K562 (cell line): ENCODE results near the gene WRAP53. TPM values are rescaled to one million over a fixed set of nuclear protein-coding genes. Genes with fewer than 3 reads are reported as not detected.

ENCODE experiments used
- ARID4B ChIP-seq: sonication (generic); formaldehyde crosslinking; IDR thresholded peaks from 2 replicates; pipeline ENCODE4 v1.8.0; 2022; ENCODE audit warnings: mild to moderate bottlenecking, missing genetic modification reagents
- BCL6 ChIP-seq: fragments of 250-450 bp; sonication (Bioruptor Pico); IDR thresholded peaks from 2 replicates; pipeline ENCODE4 v1.4.0; 2020
- DPF2 ChIP-seq: fragments of 450-650 bp; IDR thresholded peaks from 2 replicates; pipeline ENCODE4 v1.6.1; 2016
- E2F4 ChIP-seq: sonication (generic); formaldehyde crosslinking; IDR thresholded peaks from 2 replicates; pipeline ENCODE4 v1.8.0; 2022; ENCODE audit warnings: mild to moderate bottlenecking, low read depth, missing genetic modification reagents
- EP300 ChIP-seq: IDR thresholded peaks from 2 replicates; pipeline ENCODE4 v1.6.1; 2012; ENCODE audit warnings: low read length, improper control_type of control experiment
- EP400 ChIP-seq: fragments of 450-650 bp; IDR thresholded peaks from 2 replicates; pipeline ENCODE4 v1.6.1; 2017; ENCODE audit warnings: antibody characterized with exemption, mild to moderate bottlenecking, moderate library complexity
- HDAC2 ChIP-seq: fragments of 450-650 bp; IDR thresholded peaks from 2 replicates; pipeline ENCODE4 v1.6.1; 2016; ENCODE audit warnings: mild to moderate bottlenecking
- HSF4 ChIP-seq: fragments of 250-450 bp; sonication (Bioruptor Pico); IDR thresholded peaks from 2 replicates; pipeline ENCODE4 v2.1.2; 2022; ENCODE audit warnings: mild to moderate bottlenecking, moderate library complexity, borderline replicate concordance
- LEF1 ChIP-seq: fragments of 450-650 bp; IDR thresholded peaks from 2 replicates; pipeline ENCODE4 v1.6.1; 2016; ENCODE audit warnings: mild to moderate bottlenecking
- NR2C2 ChIP-seq, 2 experiments: fragments of 200-800 bp in 1 of 2; sonication (Bioruptor generic) in 1 of 2; sonication (generic) in 1 of 2; formaldehyde crosslinking in 1 of 2; IDR thresholded peaks; 2 replicates each; pipeline versions ENCODE4 v1.6.1 to v1.8.0; 2016 to 2022; ENCODE audit warnings: mild to moderate bottlenecking in 1 of 2, missing compliant biosample characterization in 1 of 2, missing genetic modification characterization in 1 of 2, missing genetic modification reagents in 1 of 2
- RUNX1 ChIP-seq: sonication (generic); IDR thresholded peaks from 2 replicates; pipeline ENCODE4 v1.6.1; 2016; ENCODE audit warnings: antibody characterized with exemption, low read depth
- SRSF3 ChIP-seq: fragments of 200-400 bp; formaldehyde crosslinking; IDR thresholded peaks from 2 replicates; pipeline ENCODE4 v1.6.1; 2016; ENCODE audit warnings: mild to moderate bottlenecking, low read length, moderate library complexity; ENCODE audit not compliant: insufficient read depth
- TGIF2 ChIP-seq: sonication (generic); formaldehyde crosslinking; IDR thresholded peaks from 2 replicates; pipeline ENCODE4 v1.8.1; 2022; ENCODE audit warnings: mild to moderate bottlenecking, missing genetic modification reagents, moderate library complexity
- ZBTB9 ChIP-seq: fragments of 450-650 bp; formaldehyde crosslinking; IDR thresholded peaks from 2 replicates; pipeline ENCODE4 v1.4.0; 2020; ENCODE audit warnings: mild to moderate bottlenecking, moderate library complexity
- ZNF41 ChIP-seq: fragments of 250-450 bp; sonication (Bioruptor Pico); conservative IDR thresholded peaks from 2 replicates; pipeline ENCODE4 v1.4.0; 2020; ENCODE audit warnings: mild to moderate bottlenecking
- polyA plus RNA-seq, 8 experiments: library from polyadenylated mRNA; depleted of rRNA in 4 of 8; stranded (reverse) in 5 of 8; unstranded in 3 of 8; fragments of >200 nt; fragmentation: Nextera tagmentation in 2 of 8; fragmentation: Illumina TruSeq in 1 of 8; extraction: Ambion mirVana in 2 of 8; extraction: Trizol in 1 of 8; gene quantifications; 2 replicates each; pipeline versions ENCODE4 v1.2.1 to v1.2.3, GENCODE V29; 2011 to 2014; ENCODE audit warnings: inconsistent platforms in 1 of 8, missing spikeins in 1 of 8
- total RNA-seq, 7 experiments: library from RNA; depleted of rRNA in 6 of 7; stranded (reverse); fragments of >200 nt in 6 of 7; fragmentation: Illumina TruSeq in 2 of 7; extraction: Trizol in 2 of 7; gene quantifications; 2 replicates each; pipeline versions ENCODE4 v1.2.1 to v1.2.3, GENCODE V29; 2011 to 2021; ENCODE audit warnings: low replicate concordance in 1 of 7
- TF ChIP-seq, protein P1 (sequence below), 2 experiments: fragments of 450-650 bp; IDR thresholded peaks; 2 replicates each; pipeline ENCODE4 v1.6.1; 2016
- TF ChIP-seq, protein P2 (sequence below): sonication (generic); formaldehyde crosslinking; IDR thresholded peaks from 2 replicates; pipeline ENCODE4 v1.8.0; 2022; ENCODE audit warnings: missing genetic modification reagents, mild to moderate bottlenecking, borderline replicate concordance

The WRAP53 gene
- total and polyA plus RNA-seq, 9 of the 15 experiments (the other 6 are each of a cell fraction or from before 2014, with no cell fraction given): 0.72 to 18.2 (median 13.4) TPM

DNA sequence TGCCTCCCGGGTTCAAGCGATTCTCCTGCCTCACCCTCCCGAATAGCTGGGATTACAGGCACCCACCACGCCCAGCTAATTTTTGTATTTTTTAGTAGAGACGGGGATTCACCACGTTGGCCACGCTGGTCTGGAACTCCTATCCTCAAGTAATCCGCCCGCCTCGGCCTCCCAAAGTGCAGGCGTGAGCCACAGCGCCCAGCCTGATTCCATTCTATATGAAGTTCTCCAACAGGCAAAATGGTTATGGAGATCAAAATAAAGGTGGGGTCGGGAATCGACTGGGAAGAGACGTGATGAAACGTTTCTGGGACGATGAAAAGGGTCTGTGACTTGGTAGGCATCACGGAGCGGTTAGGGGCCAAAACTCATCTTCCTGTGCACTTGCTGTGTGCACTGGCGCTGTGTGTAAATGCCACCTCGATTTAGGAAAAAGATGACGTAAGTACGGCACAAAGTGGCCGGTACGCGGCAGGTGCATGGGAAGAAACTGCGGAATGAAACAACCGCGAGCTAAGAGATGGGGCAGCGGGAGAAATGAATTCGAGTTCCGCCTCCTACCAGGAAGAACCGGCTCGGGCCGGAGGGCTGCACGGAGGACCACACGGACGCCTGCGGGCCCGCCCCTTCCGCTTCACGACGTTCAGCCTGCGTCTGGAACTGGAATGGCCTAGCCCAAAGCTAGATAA lies 2.6 kb upstream of the WRAP53 start (continued):
- TF ChIP-seq EP300: peak; percentile 59
- TF ChIP-seq RUNX1: no peak
- TF ChIP-seq E2F4 (CRISPR knock-in tag): peak; percentile 80; the same call in 1 of the 2 replicates
- TF ChIP-seq, protein P1, sequence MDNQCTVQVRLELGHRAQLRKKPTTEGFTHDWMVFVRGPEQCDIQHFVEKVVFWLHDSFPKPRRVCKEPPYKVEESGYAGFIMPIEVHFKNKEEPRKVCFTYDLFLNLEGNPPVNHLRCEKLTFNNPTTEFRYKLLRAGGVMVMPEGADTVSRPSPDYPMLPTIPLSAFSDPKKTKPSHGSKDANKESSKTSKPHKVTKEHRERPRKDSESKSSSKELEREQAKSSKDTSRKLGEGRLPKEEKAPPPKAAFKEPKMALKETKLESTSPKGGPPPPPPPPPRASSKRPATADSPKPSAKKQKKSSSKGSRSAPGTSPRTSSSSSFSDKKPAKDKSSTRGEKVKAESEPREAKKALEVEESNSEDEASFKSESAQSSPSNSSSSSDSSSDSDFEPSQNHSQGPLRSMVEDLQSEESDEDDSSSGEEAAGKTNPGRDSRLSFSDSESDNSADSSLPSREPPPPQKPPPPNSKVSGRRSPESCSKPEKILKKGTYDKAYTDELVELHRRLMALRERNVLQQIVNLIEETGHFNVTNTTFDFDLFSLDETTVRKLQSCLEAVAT (IDR thresholded peaks at IDR 0.05): peak; percentile 74 to 92; a peak in 3 of 4 replicates
- TF ChIP-seq BCL6 (CRISPR knock-in tag): no peak
- TF ChIP-seq HDAC2: no peak; the same call in 1 of the 2 replicates
- no peak for TF ChIP-seq DPF2
- TF ChIP-seq ARID4B: peak; percentile 90
- 0 out of 2 replicates have a peak, but pooled peaks have one; percentile 43 for TF ChIP-seq NR2C2 (CRISPR knock-in tag; IDR thresholded peaks at IDR 0.05)
- peak; percentile 44; the same call in 1 of the 2 replicates for TF ChIP-seq NR2C2 (tag; IDR thresholded peaks at IDR 0.05)
- TF ChIP-seq SRSF3: no peak
- TF ChIP-seq EP400: peak; percentile 85; the same call in 1 of the 2 replicates
- no peak for TF ChIP-seq TGIF2 (CRISPR knock-in tag)
- no peak for TF ChIP-seq ZNF41 (CRISPR knock-in tag)
- TF ChIP-seq LEF1: peak; percentile 75; the same call in 1 of the 2 replicates
- TF ChIP-seq ZBTB9 (CRISPR knock-in tag): no peak
- TF ChIP-seq HSF4: no peak
- TF ChIP-seq, protein P2, sequence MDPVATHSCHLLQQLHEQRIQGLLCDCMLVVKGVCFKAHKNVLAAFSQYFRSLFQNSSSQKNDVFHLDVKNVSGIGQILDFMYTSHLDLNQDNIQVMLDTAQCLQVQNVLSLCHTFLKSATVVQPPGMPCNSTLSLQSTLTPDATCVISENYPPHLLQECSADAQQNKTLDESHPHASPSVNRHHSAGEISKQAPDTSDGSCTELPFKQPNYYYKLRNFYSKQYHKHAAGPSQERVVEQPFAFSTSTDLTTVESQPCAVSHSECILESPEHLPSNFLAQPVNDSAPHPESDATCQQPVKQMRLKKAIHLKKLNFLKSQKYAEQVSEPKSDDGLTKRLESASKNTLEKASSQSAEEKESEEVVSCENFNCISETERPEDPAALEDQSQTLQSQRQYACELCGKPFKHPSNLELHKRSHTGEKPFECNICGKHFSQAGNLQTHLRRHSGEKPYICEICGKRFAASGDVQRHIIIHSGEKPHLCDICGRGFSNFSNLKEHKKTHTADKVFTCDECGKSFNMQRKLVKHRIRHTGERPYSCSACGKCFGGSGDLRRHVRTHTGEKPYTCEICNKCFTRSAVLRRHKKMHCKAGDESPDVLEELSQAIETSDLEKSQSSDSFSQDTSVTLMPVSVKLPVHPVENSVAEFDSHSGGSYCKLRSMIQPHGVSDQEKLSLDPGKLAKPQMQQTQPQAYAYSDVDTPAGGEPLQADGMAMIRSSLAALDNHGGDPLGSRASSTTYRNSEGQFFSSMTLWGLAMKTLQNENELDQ (CRISPR knock-in tag): no peak
